GM12878 (cell line): ENCODE measurements around the gene CCDC107. TPM values are rescaled to one million over a fixed set of nuclear protein-coding genes. Genes with fewer than 3 reads are reported as not detected.

Source experiments
- ATAC-seq: fragments of 200-7000 bp; cut with Tn5 transposase; 3 replicates; pipeline ENCODE4 v1.9.1; 2020; ENCODE audit warnings: mild to moderate bottlenecking, moderate library complexity
- BruUV-seq: library from RNA; stranded (reverse); fragments of 400-500 nt; replicated peaks from 2 replicates; lab custom pipeline; 2021; lab: Mats Ljungman, UMichigan
- CTCF ChIA-PET: fragments of 300-600 bp; sonication (Branson Sonifier 250); formaldehyde crosslinking; extraction: SDS; loops from one replicate; lab custom pipeline; 2021; ENCODE audit warnings: inconsistent platforms; lab: Yijun Ruan, JAX
- POLR2A ChIA-PET: fragments of 350-600 bp; formaldehyde crosslinking; extraction: SDS; loops from one replicate; lab custom pipeline; 2021; ENCODE audit warnings: inconsistent platforms; lab: Charles Lee
- RAD21 ChIA-PET: fragments of 300-600 bp; sonication (Branson Sonifier 250); formaldehyde crosslinking; loops from one replicate; lab custom pipeline; 2023; ENCODE audit warnings: antibody characterized with exemption; ENCODE audit not compliant: unreplicated experiment; lab: Charles Lee
- SMC1A ChIA-PET: fragments of 300-600 bp; sonication (Branson Sonifier 250); formaldehyde crosslinking; loops from one replicate; lab custom pipeline; 2023; ENCODE audit not compliant: unreplicated experiment, uncharacterized antibody; lab: Charles Lee
- DNase-seq: peaks from one replicate; pipeline ENCODE4 v3.0.0-alpha.2; 2011; ENCODE audit warnings: low read depth, low spot score
- FAIRE-seq: peaks from 3 replicates; lab custom pipeline; 2011; peaks lifted over from hg19 to GRCh38; lab: Jason Lieb, UNC
- H2AFZ ChIP-seq: 2 replicates; pipeline ENCODE4 v1.6.0; 2011; ENCODE audit warnings: low read depth, low read length, control low read depth; ENCODE audit not compliant: control insufficient read depth
- H3K27ac ChIP-seq: 2 replicates; pipeline ENCODE4 v1.5.1; 2011; ENCODE audit warnings: control low read depth; ENCODE audit not compliant: control insufficient read depth, insufficient read depth
- H3K27me3 ChIP-seq, 2 experiments: replicated peaks in 1 of 2; 2 replicates each; pipeline versions ENCODE4 v1.6.0 to v1.6.1; 2011; ENCODE audit warnings: low read length in 1 of 2; ENCODE audit not compliant: control insufficient read depth in 2 of 2, insufficient read depth in 2 of 2
- H3K36me3 ChIP-seq, 2 experiments: 2 replicates each; pipeline ENCODE4 v1.5.1; 2011; ENCODE audit warnings: low read length in 1 of 2; ENCODE audit not compliant: control insufficient read depth in 2 of 2, insufficient read depth in 2 of 2
- H3K4me1 ChIP-seq: 2 replicates; pipeline ENCODE4 v1.6.1; 2011; ENCODE audit warnings: mild to moderate bottlenecking, low read length, moderate library complexity, mixed read lengths; ENCODE audit not compliant: control insufficient read depth, insufficient read depth
- H3K4me2 ChIP-seq: 2 replicates; pipeline ENCODE4 v1.6.0; 2011; ENCODE audit warnings: control low read depth; ENCODE audit not compliant: control insufficient read depth, insufficient read depth
- H3K4me3 ChIP-seq: fragments of 200-600 bp; sonication (generic); 2 replicates; pipeline ENCODE4 v1.5.1; 2016
- H3K79me2 ChIP-seq: 2 replicates; pipeline ENCODE4 v1.6.0; 2011; ENCODE audit warnings: low read length; ENCODE audit not compliant: control insufficient read depth, insufficient read depth
- H3K9ac ChIP-seq: 2 replicates; pipeline ENCODE4 v1.8.0; 2011; ENCODE audit warnings: low read length, control low read depth, mixed read lengths; ENCODE audit not compliant: control insufficient read depth, insufficient read depth
- H3K9me3 ChIP-seq: replicated peaks from 3 replicates; pipeline ENCODE4 v1.5.1; 2011; ENCODE audit warnings: mild to moderate bottlenecking, low read length; ENCODE audit not compliant: control insufficient read depth, insufficient read depth
- H4K20me1 ChIP-seq: 2 replicates; pipeline ENCODE4 v1.6.0; 2011; ENCODE audit not compliant: control insufficient read depth, insufficient read depth
- CBX5 ChIP-seq: sonication (generic); IDR thresholded peaks from 2 replicates; pipeline ENCODE4 v1.6.1; 2016; ENCODE audit warnings: low read depth, moderate library complexity, mild to moderate bottlenecking, inconsistent platforms
- ELK1 ChIP-seq: IDR thresholded peaks from 2 replicates; pipeline ENCODE4 v1.6.1; 2012; ENCODE audit warnings: low read depth, low read length, improper control_type of control experiment
- FOXK2 ChIP-seq: fragments of 450-650 bp; IDR thresholded peaks from 2 replicates; pipeline ENCODE4 v1.6.1; 2017; ENCODE audit warnings: mild to moderate bottlenecking, moderate library complexity
- HDAC2 ChIP-seq: fragments of 200-600 bp; sonication (generic); IDR thresholded peaks from 2 replicates; pipeline ENCODE4 v1.6.1; 2017
- LARP7 ChIP-seq: fragments of 450-650 bp; IDR thresholded peaks from 2 replicates; pipeline ENCODE4 v1.6.1; 2017; ENCODE audit warnings: mild to moderate bottlenecking
- MEF2A ChIP-seq: IDR thresholded peaks from 2 replicates; pipeline ENCODE4 v1.6.1; 2011; ENCODE audit warnings: low read depth, mild to moderate bottlenecking, low read length, moderate library complexity; ENCODE audit not compliant: insufficient read depth
- SUZ12 ChIP-seq: fragments of 200-600 bp; sonication (generic); IDR thresholded peaks from one replicate; pipeline ENCODE4 v1.6.1; 2018; ENCODE audit warnings: antibody characterized with exemption, mild to moderate bottlenecking; ENCODE audit not compliant: unreplicated experiment
- TCF7 ChIP-seq: IDR thresholded peaks from 2 replicates; pipeline ENCODE4 v1.6.1; 2014; ENCODE audit warnings: antibody characterized with exemption, borderline replicate concordance
- WGBS: methylation state at CpG from one replicate; pipeline ENCODE4 v1.1.6; 2016; ENCODE audit warnings: low lambda C conversion rate; ENCODE audit not compliant: insufficient replicate concordance, insufficient coverage; ENCODE audit errors: missing lambda C conversion rate; 5-methylcytosine and 5-hydroxymethylcytosine counted together
- in situ Hi-C: fragments of 300-500 bp; cut with MboI; formaldehyde crosslinking; loops from 9 replicates; pipeline ENCODE4 v1.14.3; 2018; ENCODE audit warnings: mixed read lengths
- intact Hi-C: fragments of 100-400 bp; cut with micrococcal nuclease; formaldehyde crosslinking; loops from one replicate; pipeline ENCODE4 v1.14.2; 2022; ENCODE audit not compliant: unreplicated experiment
- polyA plus RNA-seq, 11 experiments: library from polyadenylated mRNA; depleted of rRNA in 4 of 11; unstranded in 6 of 11; stranded (reverse) in 5 of 11; fragments of >200 nt; fragmentation: Nextera tagmentation in 4 of 11; fragmentation: Illumina TruSeq in 1 of 11; extraction: Ambion mirVana in 4 of 11; extraction: Trizol in 1 of 11; gene quantifications; 1 replicate in 1 of 11; 2 replicates in 10 of 11; pipeline versions ENCODE4 v1.2.1 to v1.2.3, GENCODE V29; 2011 to 2016; ENCODE audit warnings: inconsistent platforms in 2 of 11, missing spikeins in 2 of 11, low read depth in 1 of 11
- total RNA-seq, 4 experiments: library from RNA; depleted of rRNA in 3 of 4; stranded (reverse); fragments of >200 nt in 3 of 4; fragmentation: Illumina TruSeq in 1 of 4; extraction: Trizol in 1 of 4; gene quantifications; 2 replicates each; pipeline versions ENCODE4 v1.2.1 to v1.2.3, GENCODE V29; 2013 to 2021

CCDC107 gene
- total and polyA plus RNA-seq, 10 of the 15 experiments (the other 5 are each of a cell fraction or from before 2014, with no cell fraction given), result 0.19 to 18.3 (median 10.6) TPM

GRCh38 chr9:35679091-35679490 lies 21.0 kb downstream of the CCDC107 start:
- peaks cover 8% of the 10 kb centered on the region for H3K4me1 ChIP-seq
- BruUV-seq, result no TSS peak
- H2AFZ ChIP-seq, result no peak overlapping the region
- no peak overlapping the region for H3K4me3 ChIP-seq
- ATAC-seq, result no peak
- ChIA-PET RAD21 (interaction anchor here (1.2 kb wide), 1 partner anchor 8 kb away, joined by 3 read pairs; no protein-coding TSS in a partner anchor), POLR2A (no interaction called here), SMC1A (interaction anchor here (1.2 kb wide), 1 partner anchor 16 kb away, joined by 3 read pairs; no protein-coding TSS in a partner anchor), CTCF (interaction anchor here (1.3 to 2.6 kb wide), 3 partner anchors 16 to 48 kb away, joined by 3 to 28 read pairs (median 6); no protein-coding TSS in a partner anchor)
- intact Hi-C loops, result no loop called here
- TF ChIP-seq HDAC2 (no peak), MEF2A (no peak), CBX5 (no peak), FOXK2 (no peak), TCF7 (no peak), LARP7 (no peak), ELK1 (no peak), SUZ12 (no peak)
- H3K36me3 ChIP-seq, result no peaks in the 10 kb centered on the region
- no peak overlapping the region for H3K4me2 ChIP-seq
- WGBS, result 66% methylated on average over 5 of the region's 5 CpGs
- no peak overlapping the region for H3K9ac ChIP-seq
- no peak for FAIRE-seq
- no peak overlapping the region for H3K27ac ChIP-seq
- DNase-seq, result no peak
- H4K20me1 ChIP-seq, result no peaks in the 10 kb centered on the region
- peaks cover 0 to 6% of the 10 kb centered on the region in 2 experiments; a peak in 3 of 4 replicates for H3K27me3 ChIP-seq
- in situ Hi-C loops, result no loop called here
- no peaks in the 10 kb centered on the region for H3K9me3 ChIP-seq
- H3K79me2 ChIP-seq, result no peaks in the 10 kb centered on the region
